Measurements from ENCODE around the gene DRAP1.

The DRAP1 gene

DNA sequence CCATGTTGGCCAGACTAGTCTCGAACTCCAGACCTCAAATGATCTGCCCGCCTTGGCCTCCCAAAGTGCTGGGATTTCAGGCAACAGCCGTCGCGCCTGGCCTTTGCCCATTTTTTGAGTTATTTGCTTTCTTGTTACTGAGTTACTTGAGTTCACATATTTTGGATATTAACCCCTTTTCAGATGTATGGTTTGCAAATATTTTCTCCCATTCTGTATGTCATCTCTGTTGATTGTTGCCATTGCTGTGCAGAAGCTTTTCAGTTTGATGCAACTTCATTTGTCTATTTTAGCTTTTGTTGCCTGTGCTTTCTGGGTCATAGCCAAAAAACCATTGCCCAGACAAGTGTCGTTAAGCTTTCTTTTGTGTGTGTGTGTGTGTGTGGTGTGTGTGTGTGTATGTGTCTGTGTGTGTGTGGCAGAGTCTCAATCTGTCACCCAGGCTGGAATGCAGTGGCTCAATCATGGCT lies 32.9 kb downstream of the DRAP1 start:
- no peak for TF ChIP-seq EZH2phosphoT487 (IDR thresholded peaks at IDR 0.05; ENCODE audit: borderline replicate concordance)
- TF ChIP-seq, protein P1, sequence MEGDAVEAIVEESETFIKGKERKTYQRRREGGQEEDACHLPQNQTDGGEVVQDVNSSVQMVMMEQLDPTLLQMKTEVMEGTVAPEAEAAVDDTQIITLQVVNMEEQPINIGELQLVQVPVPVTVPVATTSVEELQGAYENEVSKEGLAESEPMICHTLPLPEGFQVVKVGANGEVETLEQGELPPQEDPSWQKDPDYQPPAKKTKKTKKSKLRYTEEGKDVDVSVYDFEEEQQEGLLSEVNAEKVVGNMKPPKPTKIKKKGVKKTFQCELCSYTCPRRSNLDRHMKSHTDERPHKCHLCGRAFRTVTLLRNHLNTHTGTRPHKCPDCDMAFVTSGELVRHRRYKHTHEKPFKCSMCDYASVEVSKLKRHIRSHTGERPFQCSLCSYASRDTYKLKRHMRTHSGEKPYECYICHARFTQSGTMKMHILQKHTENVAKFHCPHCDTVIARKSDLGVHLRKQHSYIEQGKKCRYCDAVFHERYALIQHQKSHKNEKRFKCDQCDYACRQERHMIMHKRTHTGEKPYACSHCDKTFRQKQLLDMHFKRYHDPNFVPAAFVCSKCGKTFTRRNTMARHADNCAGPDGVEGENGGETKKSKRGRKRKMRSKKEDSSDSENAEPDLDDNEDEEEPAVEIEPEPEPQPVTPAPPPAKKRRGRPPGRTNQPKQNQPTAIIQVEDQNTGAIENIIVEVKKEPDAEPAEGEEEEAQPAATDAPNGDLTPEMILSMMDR (conservative IDR thresholded peaks at IDR 0.05; ENCODE audit: low read length), result no peak
- no peak overlapping the region for H3K4me2 ChIP-seq (ENCODE audit: low read depth, low read length, poor library complexity, severe bottlenecking)

GRCh38 chr11:65953471-65953870 lies 34.2 kb downstream of the DRAP1 start:
- H3K4me3 ChIP-seq (ENCODE audit: low read length, poor library complexity, severe bottlenecking), result no peak overlapping the region
- no peaks in the 10 kb centered on the region for H3K27me3 ChIP-seq (ENCODE audit: insufficient read depth, low read length, poor library complexity, severe bottlenecking)
- no peaks in the 10 kb centered on the region for H3K79me2 ChIP-seq (ENCODE audit: insufficient read depth, low read length)
- H3K4me2 ChIP-seq (ENCODE audit: low read depth, low read length, poor library complexity, severe bottlenecking), result no peak overlapping the region
- no peaks in the 10 kb centered on the region for H3K4me1 ChIP-seq (ENCODE audit: insufficient read depth, low read length, poor library complexity, severe bottlenecking)
- no peaks in the 10 kb centered on the region for H3K36me3 ChIP-seq (ENCODE audit: insufficient read depth, low read length)
- no peaks in the 10 kb centered on the region for H3K9me3 ChIP-seq (ENCODE audit: insufficient read depth, low read depth, low read length)
- H3K9me2 ChIP-seq (replicated peaks; ENCODE audit: low read depth, low read length), result no peaks in the 10 kb centered on the region
- no peak for TF ChIP-seq EZH2phosphoT487 (IDR thresholded peaks at IDR 0.05; ENCODE audit: borderline replicate concordance)
- TF ChIP-seq, protein P1 (conservative IDR thresholded peaks at IDR 0.05; ENCODE audit: low read length), result no peak
- H2AFZ ChIP-seq (ENCODE audit: low read length), result no peak overlapping the region
- H3F3A ChIP-seq (ENCODE audit: low read depth), result no peaks in the 10 kb centered on the region
- no peak overlapping the region for H3K9ac ChIP-seq (ENCODE audit: low read depth, low read length, poor library complexity, severe bottlenecking)
- no peaks in the 10 kb centered on the region for H4K20me1 ChIP-seq (ENCODE audit: insufficient read depth, low read length, poor library complexity, severe bottlenecking)

More for the DNA sequence above, 32.9 kb downstream of the DRAP1 start:
- Histone ChIP-seq H3K79me2 (ENCODE audit: insufficient read depth, low read length) (no peaks in the 10 kb centered on the region), H3K9me2 (replicated peaks; ENCODE audit: low read depth, low read length) (no peaks in the 10 kb centered on the region), H3K36me3 (ENCODE audit: insufficient read depth, low read length) (no peaks in the 10 kb centered on the region), H3K4me3 (ENCODE audit: low read length, poor library complexity, severe bottlenecking) (no peak overlapping the region), H4K20me1 (ENCODE audit: insufficient read depth, low read length, poor library complexity, severe bottlenecking) (no peaks in the 10 kb centered on the region), H3K4me1 (ENCODE audit: insufficient read depth, low read length, poor library complexity, severe bottlenecking) (no peaks in the 10 kb centered on the region), H3K9ac (ENCODE audit: low read depth, low read length, poor library complexity, severe bottlenecking) (no peak overlapping the region), H2AFZ (ENCODE audit: low read length) (no peak overlapping the region), H3K27me3 (ENCODE audit: insufficient read depth, low read length, poor library complexity, severe bottlenecking) (no peaks in the 10 kb centered on the region), H3K9me3 (ENCODE audit: insufficient read depth, low read depth, low read length) (no peaks in the 10 kb centered on the region), H3F3A (ENCODE audit: low read depth) (no peaks in the 10 kb centered on the region)

- Histone ChIP-seq H3K36me3 (ENCODE audit: insufficient read depth, low read length) (no peaks in the 10 kb centered on the region), H3K9ac (ENCODE audit: low read depth, low read length, poor library complexity, severe bottlenecking) (no peak overlapping the region)
- TF ChIP-seq EZH2phosphoT487 (IDR thresholded peaks at IDR 0.05; ENCODE audit: borderline replicate concordance), result no peak
- TF ChIP-seq, protein P1 (conservative IDR thresholded peaks at IDR 0.05; ENCODE audit: low read length), result no peak
Measured at GRCh38 chr11:65954771-65955170, 35.5 kb downstream of the DRAP1 start.

More at GRCh38 chr11:65954771-65955170, 35.5 kb downstream of the DRAP1 start:
- Histone ChIP-seq H2AFZ (ENCODE audit: low read length) (no peak overlapping the region), H3K4me3 (ENCODE audit: low read length, poor library complexity, severe bottlenecking) (no peak overlapping the region), H3F3A (ENCODE audit: low read depth) (no peaks in the 10 kb centered on the region), H3K27me3 (ENCODE audit: insufficient read depth, low read length, poor library complexity, severe bottlenecking) (no peaks in the 10 kb centered on the region), H3K4me2 (ENCODE audit: low read depth, low read length, poor library complexity, severe bottlenecking) (no peak overlapping the region), H3K9me3 (ENCODE audit: insufficient read depth, low read depth, low read length) (no peaks in the 10 kb centered on the region), H3K9me2 (replicated peaks; ENCODE audit: low read depth, low read length) (no peaks in the 10 kb centered on the region), H3K4me1 (ENCODE audit: insufficient read depth, low read length, poor library complexity, severe bottlenecking) (no peaks in the 10 kb centered on the region), H4K20me1 (ENCODE audit: insufficient read depth, low read length, poor library complexity, severe bottlenecking) (no peaks in the 10 kb centered on the region), H3K79me2 (ENCODE audit: insufficient read depth, low read length) (no peaks in the 10 kb centered on the region)
